CD4-positive, alpha-beta memory T cell (primary cell): ENCODE data around the gene FADD. TPM values are rescaled to one million over a fixed set of nuclear protein-coding genes. Genes with fewer than 3 reads are reported as not detected.

Source experiments
- CTCF ChIA-PET: fragments of 350-600 bp; sonication (Branson Sonifier 250); formaldehyde crosslinking; loops from one replicate; lab custom pipeline; 2021; ENCODE audit warnings: inconsistent platforms; ENCODE audit not compliant: partially characterized antibody; lab: Charles Lee
- POLR2A ChIA-PET: fragments of 350-600 bp; sonication (Branson Sonifier 250); formaldehyde crosslinking; loops from one replicate; lab custom pipeline; 2021; ENCODE audit not compliant: partially characterized antibody; lab: Charles Lee
- DNase-seq, 5 donors: peaks; one replicate each; pipeline versions ENCODE4 v3.0.0 to v3.0.0-alpha.2; 2020 to 2022; ENCODE audit warnings: mixed read lengths in 1 of 5
- H3K27ac ChIP-seq: one replicate; pipeline ENCODE4 v1.7.0; 2013; ENCODE audit warnings: low read depth, low read length
- H3K27me3 ChIP-seq: 2 replicates; pipeline ENCODE4 v1.7.0; 2013; ENCODE audit warnings: mild to moderate bottlenecking, low read length, moderate library complexity; ENCODE audit not compliant: insufficient read depth
- H3K36me3 ChIP-seq: 2 replicates; pipeline ENCODE4 v1.7.0; 2013; ENCODE audit warnings: mild to moderate bottlenecking, low read length, moderate library complexity; ENCODE audit not compliant: insufficient read depth
- H3K4me1 ChIP-seq: 2 replicates; pipeline ENCODE4 v1.7.0; 2013; ENCODE audit warnings: mild to moderate bottlenecking, low read length, moderate library complexity; ENCODE audit not compliant: insufficient read depth
- H3K4me3 ChIP-seq, 2 donors: one replicate each; pipeline ENCODE4 v1.7.0; 2013; ENCODE audit warnings: low read length in 2 of 2, mild to moderate bottlenecking in 1 of 2
- H3K9me3 ChIP-seq, 2 donors: one replicate each; pipeline ENCODE4 v1.7.0; 2013; ENCODE audit warnings: low read length in 2 of 2, control low read depth in 1 of 2; ENCODE audit not compliant: control insufficient read depth in 1 of 2
- H3K27ac Mint-ChIP-seq, 7 donors: one replicate each; pipeline ENCODE4 v1.8.0; 2020 to 2021; ENCODE audit warnings: mixed read lengths in 7 of 7, mild to moderate bottlenecking in 6 of 7, inconsistent platforms in 3 of 7, moderate library complexity in 3 of 7
- H3K27me3 Mint-ChIP-seq, 2 donors: one replicate each; pipeline ENCODE4 v1.8.0; 2020 to 2021; ENCODE audit warnings: mixed read lengths in 2 of 2
- H3K36me3 Mint-ChIP-seq, 2 donors: one replicate each; pipeline ENCODE4 v1.8.0; 2020 to 2021; ENCODE audit warnings: mixed read lengths in 2 of 2, inconsistent platforms in 1 of 2, mild to moderate bottlenecking in 1 of 2
- H3K4me1 Mint-ChIP-seq, 4 donors: one replicate each; pipeline ENCODE4 v1.8.0; 2020 to 2021; ENCODE audit warnings: mixed read lengths in 4 of 4, mild to moderate bottlenecking in 1 of 4
- H3K4me3 Mint-ChIP-seq, 8 donors: one replicate each; pipeline ENCODE4 v1.8.0; 2020 to 2021; ENCODE audit warnings: mixed read lengths in 8 of 8, mild to moderate bottlenecking in 7 of 8, moderate library complexity in 6 of 8, inconsistent platforms in 3 of 8
- H3K9me3 Mint-ChIP-seq, 8 donors: one replicate each; pipeline ENCODE4 v1.8.0; 2020 to 2021; ENCODE audit warnings: mixed read lengths in 8 of 8, mild to moderate bottlenecking in 5 of 8, inconsistent platforms in 3 of 8, moderate library complexity in 1 of 8
- intact Hi-C: fragments of 100-400 bp; cut with micrococcal nuclease; formaldehyde crosslinking; loops from one replicate; pipeline ENCODE4 v1.15.1; 2023
- polyA plus RNA-seq, 2 donors: library from polyadenylated mRNA; unstranded; fragments of 300-500 nt; fragmentation: Illumina TruSeq; gene quantifications; one replicate each; pipeline ENCODE4 v1.2.3, GENCODE V29; 2021
- total RNA-seq, 2 experiments: library from RNA; stranded (reverse); gene quantifications; one replicate each; pipeline ENCODE4 v1.2.3, GENCODE V29; 2021

FADD gene
- total and polyA plus RNA-seq, 4 experiments from 2014 or later = 19.2 to 48.0 (median 34.2) TPM

- Histone ChIP-seq H3K9me3 (no peaks in the 10 kb centered on the region), H3K36me3 (peaks cover 32% of the 10 kb centered on the region), H3K27me3 (no peaks in the 10 kb centered on the region), H3K27ac (peak overlapping the region; percentile 95), H3K4me3 (no peak overlapping the region), H3K4me1 (peaks cover 48% of the 10 kb centered on the region)
- Mint-ChIP-seq H3K4me1 (peaks cover 32 to 69% (median 51%) of the 10 kb centered on the region in 4 donors), H3K27ac (peak overlapping the region; percentile 95 to 100 (median 98)), H3K4me3 (peak overlapping the region; percentile 91 to 97 (median 96)), H3K27me3 (no peaks in the 10 kb centered on the region), H3K36me3 (peaks cover 33 to 59% of the 10 kb centered on the region in 2 donors), H3K9me3 (no peaks in the 10 kb centered on the region)
- intact Hi-C loops = no loop called here
- DNase-seq = no peak
- ChIA-PET POLR2A (interaction anchor here (0.6 to 0.9 kb wide), 3 partner anchors 104 to 1363 kb away, joined by 3 read pairs; partner anchors contain the start of genes CPT1A and NADSYN1), CTCF (interaction anchor here (1.8 to 1.9 kb wide), 2 partner anchors 9 to 66 kb away, joined by 4 to 5 read pairs; no protein-coding TSS in a partner anchor)
Measured at GRCh38 chr11:70205049-70205725, 2.1 kb downstream of the FADD start.

GRCh38 chr11:70205766-70206165 lies 2.7 kb downstream of the FADD start:
- H3K9me3 ChIP-seq = no peaks in the 10 kb centered on the region
- H3K9me3 Mint-ChIP-seq = no peaks in the 10 kb centered on the region
- H3K36me3 Mint-ChIP-seq = peaks cover 34 to 60% of the 10 kb centered on the region in 2 donors
- peaks cover 32% of the 10 kb centered on the region for H3K36me3 ChIP-seq
- H3K27me3 ChIP-seq = no peaks in the 10 kb centered on the region
- peak overlapping the region; percentile 60 to 97 (median 94) for H3K4me3 Mint-ChIP-seq
- peaks cover 33 to 71% (median 51%) of the 10 kb centered on the region in 4 donors for H3K4me1 Mint-ChIP-seq
- H3K27me3 Mint-ChIP-seq = no peaks in the 10 kb centered on the region
- DNase-seq = peak in 3 of 5 donors; percentile 8 to 18 (median 17)
- peak overlapping the region; percentile 95 for H3K27ac ChIP-seq
- CTCF ChIA-PET = interaction anchor here (1.8 to 1.9 kb wide), 2 partner anchors 10 to 65 kb away, joined by 4 to 5 read pairs; no protein-coding TSS in a partner anchor
- peak overlapping the region; percentile 85 to 100 (median 98) for H3K27ac Mint-ChIP-seq
- H3K4me3 ChIP-seq = no peak overlapping the region
- peaks cover 48% of the 10 kb centered on the region for H3K4me1 ChIP-seq
- intact Hi-C loops = no loop called here
- POLR2A ChIA-PET = no interaction called here

- H3K4me1 Mint-ChIP-seq = peaks cover 33 to 71% (median 52%) of the 10 kb centered on the region in 4 donors
- no peak overlapping the region for H3K27ac ChIP-seq
Measured at GRCh38 chr11:70206226-70206981, 3.3 kb downstream of the FADD start.

GRCh38 chr11:70206982-70207376 lies 3.9 kb downstream of the FADD start:
- H3K27me3 Mint-ChIP-seq = no peaks in the 10 kb centered on the region
- H3K36me3 Mint-ChIP-seq = peaks cover 34 to 60% of the 10 kb centered on the region in 2 donors
- peak overlapping the region in 2 of 7 donors; percentile 98 to 100 for H3K27ac Mint-ChIP-seq
- ChIA-PET POLR2A (no interaction called here), CTCF (interaction anchor here (1.2 kb wide), 1 partner anchor 63 kb away, joined by 3 read pairs; the partner anchor contains the start of gene PPFIA1)
- Histone ChIP-seq H3K4me1 (peaks cover 48% of the 10 kb centered on the region), H3K9me3 (no peaks in the 10 kb centered on the region), H3K27ac (peak overlapping the region; percentile 16), H3K27me3 (no peaks in the 10 kb centered on the region), H3K36me3 (peaks cover 32% of the 10 kb centered on the region), H3K4me3 (no peak overlapping the region)
- peak overlapping the region in 2 of 8 donors; percentile 8 to 10 for H3K4me3 Mint-ChIP-seq
- no peaks in the 10 kb centered on the region for H3K9me3 Mint-ChIP-seq
- intact Hi-C loops = no loop called here
- H3K4me1 Mint-ChIP-seq = peaks cover 33 to 71% (median 52%) of the 10 kb centered on the region in 4 donors
- no peak for DNase-seq

More at GRCh38 chr11:70206226-70206981, 3.3 kb downstream of the FADD start:
- Mint-ChIP-seq H3K36me3 (peaks cover 34 to 60% of the 10 kb centered on the region in 2 donors), H3K4me3 (peak overlapping the region in 7 of 8 donors; percentile 21 to 97 (median 94)), H3K9me3 (no peaks in the 10 kb centered on the region), H3K27ac (peak overlapping the region; percentile 78 to 100 (median 96)), H3K27me3 (no peaks in the 10 kb centered on the region)
- ChIA-PET CTCF (interaction anchor here (1.2 kb wide), 1 partner anchor 64 kb away, joined by 3 read pairs; the partner anchor contains the start of gene PPFIA1), POLR2A (no interaction called here)
- no peaks in the 10 kb centered on the region for H3K9me3 ChIP-seq
- no peaks in the 10 kb centered on the region for H3K27me3 ChIP-seq
- peaks cover 48% of the 10 kb centered on the region for H3K4me1 ChIP-seq
- H3K4me3 ChIP-seq = no peak overlapping the region
- intact Hi-C loops = no loop called here
- H3K36me3 ChIP-seq = peaks cover 32% of the 10 kb centered on the region
- no peak for DNase-seq

GRCh38 chr11:70207531-70208131 lies 4.5 kb downstream of the FADD start:
- Mint-ChIP-seq H3K9me3 (no peaks in the 10 kb centered on the region), H3K27me3 (no peaks in the 10 kb centered on the region), H3K36me3 (peaks cover 34 to 60% of the 10 kb centered on the region in 2 donors), H3K27ac (peak overlapping the region in 3 of 7 donors; percentile 13 to 100 (median 35)), H3K4me1 (peaks cover 31 to 70% (median 50%) of the 10 kb centered on the region in 4 donors), H3K4me3 (no peak overlapping the region)
- intact Hi-C loops = no loop called here
- POLR2A ChIA-PET = no interaction called here
- peaks cover 32% of the 10 kb centered on the region for H3K36me3 ChIP-seq
- CTCF ChIA-PET = interaction anchor here (1.2 to 1.4 kb wide), 2 partner anchors 12 to 63 kb away, joined by 3 read pairs; partner anchors contain the start of gene PPFIA1
- no peak for DNase-seq
- H3K4me1 ChIP-seq = peaks cover 42% of the 10 kb centered on the region
- no peak overlapping the region for H3K4me3 ChIP-seq
- no peaks in the 10 kb centered on the region for H3K9me3 ChIP-seq
- peak overlapping the region; percentile 16 for H3K27ac ChIP-seq
- H3K27me3 ChIP-seq = no peaks in the 10 kb centered on the region

- Mint-ChIP-seq H3K36me3 (peaks cover 34 to 49% of the 10 kb centered on the region in 2 donors), H3K27me3 (no peaks in the 10 kb centered on the region), H3K9me3 (no peaks in the 10 kb centered on the region), H3K4me1 (peaks cover 27 to 59% (median 43%) of the 10 kb centered on the region in 4 donors), H3K27ac (peak overlapping the region in 6 of 7 donors; percentile 25 to 100 (median 55)), H3K4me3 (no peak overlapping the region)
- H3K9me3 ChIP-seq = no peaks in the 10 kb centered on the region
- H3K27me3 ChIP-seq = no peaks in the 10 kb centered on the region
- intact Hi-C loops = no loop called here
- POLR2A ChIA-PET = no interaction called here
- DNase-seq = no peak
- H3K4me3 ChIP-seq = no peak overlapping the region
- CTCF ChIA-PET = interaction anchor here (1.4 to 1.6 kb wide), 2 partner anchors 11 to 13 kb away, joined by 3 read pairs; no protein-coding TSS in a partner anchor
- peaks cover 32% of the 10 kb centered on the region for H3K36me3 ChIP-seq
- no peak overlapping the region for H3K27ac ChIP-seq
- peaks cover 34% of the 10 kb centered on the region for H3K4me1 ChIP-seq
Measured at GRCh38 chr11:70209391-70209912, 6.4 kb downstream of the FADD start.
